Type B pancreatic cell (in vitro differentiated cells): ENCODE measurements around the gene TMEM123. TPM values are rescaled to one million over a fixed set of nuclear protein-coding genes. Genes with fewer than 3 reads are reported as not detected.

Experiments
- DNase-seq: peaks from one replicate; pipeline ENCODE4 v3.0.0; 2021; ENCODE audit warnings: mixed read lengths; ENCODE audit not compliant: unreplicated experiment; ENCODE audit errors: extremely low spot score
- H3K27ac Mint-ChIP-seq: 2 replicates; pipeline ENCODE4 v1.8.0; 2021; ENCODE audit warnings: mild to moderate bottlenecking, mixed read lengths
- H3K27me3 Mint-ChIP-seq: 2 replicates; pipeline ENCODE4 v1.8.0; 2021; ENCODE audit warnings: mixed read lengths
- H3K36me3 Mint-ChIP-seq: 2 replicates; pipeline ENCODE4 v1.8.0; 2021; ENCODE audit warnings: mixed read lengths
- H3K4me1 Mint-ChIP-seq: one replicate; pipeline ENCODE4 v1.8.0; 2021; ENCODE audit warnings: mixed read lengths; ENCODE audit not compliant: unreplicated experiment
- H3K4me3 Mint-ChIP-seq: 2 replicates; pipeline ENCODE4 v1.8.0; 2021; ENCODE audit warnings: mild to moderate bottlenecking, mixed read lengths
- H3K9me3 Mint-ChIP-seq: 2 replicates; pipeline ENCODE4 v1.8.0; 2021; ENCODE audit warnings: mixed read lengths
- total RNA-seq: library from RNA; stranded (reverse); gene quantifications from 2 replicates; pipeline ENCODE4 v1.2.1, GENCODE V29; 2021; ENCODE audit warnings: low replicate concordance
- TF ChIP-seq, protein P1 (sequence below): fragments of 200-600 bp; sonication (generic); conservative IDR thresholded peaks from 2 replicates; pipeline ENCODE4 v1.5.0; 2021; ENCODE audit warnings: antibody characterized with exemption, mild to moderate bottlenecking

The TMEM123 gene
- total RNA-seq, 1 donor from 2014 or later, result 144 TPM

DNA sequence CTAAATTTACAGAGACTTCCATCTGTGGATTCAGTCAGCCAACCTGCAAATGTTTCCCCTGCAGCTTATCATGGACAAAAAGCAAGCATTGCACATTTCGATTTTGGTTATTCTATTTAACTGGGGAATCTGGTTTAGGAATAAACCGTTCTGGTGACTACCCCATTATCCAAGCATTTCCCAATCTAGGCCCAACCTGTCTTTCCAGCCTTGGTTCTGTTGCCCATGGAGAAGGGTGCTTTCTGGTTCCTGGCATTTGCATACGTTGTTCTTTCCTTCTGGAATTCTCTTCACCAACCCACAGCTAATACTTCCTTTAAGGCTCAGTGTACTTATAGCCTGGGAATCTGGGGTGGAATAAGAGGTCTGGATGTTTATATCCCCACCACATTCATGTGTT, 1.4 kb upstream of the TMEM123 start:
- Mint-ChIP-seq H3K4me1 (peaks cover 38% of the 10 kb centered on the region), H3K9me3 (no peaks in the 10 kb centered on the region), H3K27ac (peak overlapping the region; percentile 45), H3K36me3 (no peaks in the 10 kb centered on the region), H3K4me3 (peak overlapping the region; percentile 76), H3K27me3 (peaks cover 3% of the 10 kb centered on the region)
- no peak for DNase-seq
- TF ChIP-seq, protein P1, sequence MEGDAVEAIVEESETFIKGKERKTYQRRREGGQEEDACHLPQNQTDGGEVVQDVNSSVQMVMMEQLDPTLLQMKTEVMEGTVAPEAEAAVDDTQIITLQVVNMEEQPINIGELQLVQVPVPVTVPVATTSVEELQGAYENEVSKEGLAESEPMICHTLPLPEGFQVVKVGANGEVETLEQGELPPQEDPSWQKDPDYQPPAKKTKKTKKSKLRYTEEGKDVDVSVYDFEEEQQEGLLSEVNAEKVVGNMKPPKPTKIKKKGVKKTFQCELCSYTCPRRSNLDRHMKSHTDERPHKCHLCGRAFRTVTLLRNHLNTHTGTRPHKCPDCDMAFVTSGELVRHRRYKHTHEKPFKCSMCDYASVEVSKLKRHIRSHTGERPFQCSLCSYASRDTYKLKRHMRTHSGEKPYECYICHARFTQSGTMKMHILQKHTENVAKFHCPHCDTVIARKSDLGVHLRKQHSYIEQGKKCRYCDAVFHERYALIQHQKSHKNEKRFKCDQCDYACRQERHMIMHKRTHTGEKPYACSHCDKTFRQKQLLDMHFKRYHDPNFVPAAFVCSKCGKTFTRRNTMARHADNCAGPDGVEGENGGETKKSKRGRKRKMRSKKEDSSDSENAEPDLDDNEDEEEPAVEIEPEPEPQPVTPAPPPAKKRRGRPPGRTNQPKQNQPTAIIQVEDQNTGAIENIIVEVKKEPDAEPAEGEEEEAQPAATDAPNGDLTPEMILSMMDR, result no peak

DNA sequence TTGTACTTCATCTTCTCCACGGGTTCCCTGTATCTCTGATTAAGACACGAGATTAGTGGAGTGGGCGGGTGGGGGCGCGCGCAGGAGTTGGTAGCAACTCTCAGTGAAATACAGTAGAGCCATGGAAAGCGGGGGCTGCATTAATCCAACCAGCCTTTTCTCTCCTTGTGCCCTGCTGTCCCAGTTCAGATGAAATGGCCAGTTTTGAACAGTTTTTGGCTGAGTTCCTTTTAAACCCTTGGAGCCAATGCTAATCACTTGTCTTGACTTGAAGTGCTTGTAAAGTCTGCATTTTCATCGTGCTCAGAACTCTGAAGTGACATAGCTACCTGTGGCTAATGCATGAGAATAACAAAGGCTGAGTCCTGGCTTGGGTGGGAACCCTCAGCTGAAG, 734 bp upstream of the TMEM123 start:
- Mint-ChIP-seq H3K4me3 (peak overlapping the region; percentile 99), H3K36me3 (no peaks in the 10 kb centered on the region), H3K4me1 (peaks cover 40% of the 10 kb centered on the region), H3K27me3 (no peaks in the 10 kb centered on the region), H3K9me3 (no peaks in the 10 kb centered on the region), H3K27ac (peak overlapping the region; percentile 96)
- DNase-seq, result no peak
- TF ChIP-seq, protein P1, result no peak

DNA sequence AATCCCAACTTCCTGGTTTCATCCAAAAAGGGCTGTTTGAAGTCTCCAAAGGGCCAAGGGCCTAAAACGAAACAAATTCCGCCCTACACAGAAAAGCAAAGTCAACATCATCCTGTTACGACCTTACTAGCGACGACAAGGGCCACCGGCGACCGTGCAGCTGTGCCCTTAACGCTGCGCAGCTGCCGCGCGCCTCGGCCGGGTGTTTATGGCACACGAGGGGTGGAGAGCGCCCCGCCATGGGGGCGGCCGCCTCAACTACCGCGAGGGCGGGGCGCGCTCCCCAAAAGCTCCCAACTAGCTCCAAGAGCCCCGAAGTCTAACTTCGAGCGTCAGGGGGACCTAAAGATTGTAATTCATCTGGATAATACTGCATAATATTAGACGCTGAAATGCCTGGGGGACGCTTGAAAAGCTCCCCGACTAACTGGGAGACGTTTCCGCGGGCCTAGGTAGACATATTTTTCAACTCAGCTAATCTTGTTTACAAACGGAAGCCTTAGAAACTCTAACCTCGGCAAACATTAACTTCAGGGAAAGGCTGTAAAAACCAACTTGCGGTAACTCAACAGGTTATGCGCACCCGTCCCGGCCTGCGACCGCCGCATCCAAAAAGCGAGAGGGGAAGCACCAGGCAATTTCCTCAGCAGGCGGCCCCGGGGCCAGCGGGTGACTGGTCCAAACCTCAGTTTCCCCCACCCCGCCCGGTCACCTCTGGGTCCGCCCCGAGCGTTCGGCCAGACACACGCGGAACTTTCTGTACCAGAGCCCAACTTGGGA, 694 bp downstream of the TMEM123 start:
- TF ChIP-seq, protein P1, result no peak
- H3K27ac Mint-ChIP-seq, result peak overlapping the region; percentile 94
- H3K4me1 Mint-ChIP-seq, result peaks cover 47% of the 10 kb centered on the region
- H3K36me3 Mint-ChIP-seq, result peaks cover 9% of the 10 kb centered on the region
- no peaks in the 10 kb centered on the region for H3K9me3 Mint-ChIP-seq
- peak; percentile 74 for DNase-seq
- no peaks in the 10 kb centered on the region for H3K27me3 Mint-ChIP-seq
- peak overlapping the region; percentile 99 for H3K4me3 Mint-ChIP-seq

DNA sequence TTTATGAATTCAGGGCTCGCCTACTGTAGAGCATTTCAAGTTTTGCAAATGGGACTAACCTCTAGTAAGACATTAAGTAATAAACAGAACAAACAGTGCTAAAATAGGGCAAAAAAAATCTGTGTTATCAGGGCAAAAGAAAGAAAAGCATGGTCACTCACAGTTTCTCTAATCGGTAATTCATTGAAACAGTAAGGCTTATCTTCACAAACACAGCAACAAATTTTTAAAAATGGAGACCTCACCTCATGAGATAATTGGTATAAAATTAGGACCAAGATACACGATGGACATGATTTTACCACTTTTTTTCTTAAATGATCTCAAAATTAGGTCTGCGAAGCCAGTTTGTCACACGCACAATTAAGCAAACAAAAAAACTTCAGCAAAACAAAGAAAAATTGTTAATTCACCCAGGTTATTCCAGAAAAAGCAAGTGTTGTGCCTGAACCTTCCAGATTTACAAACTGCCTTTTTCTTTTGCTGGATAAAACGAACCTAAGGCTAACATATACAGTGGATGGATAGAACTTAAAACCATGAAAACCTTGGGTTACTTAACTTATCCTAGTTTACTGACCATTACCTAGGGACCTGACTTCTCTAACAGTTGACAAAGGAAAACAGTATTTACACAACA, 1.4 kb downstream of the TMEM123 start:
- Mint-ChIP-seq H3K4me1 (peaks cover 47% of the 10 kb centered on the region), H3K36me3 (peaks cover 11% of the 10 kb centered on the region), H3K9me3 (no peaks in the 10 kb centered on the region), H3K27ac (peak overlapping the region; percentile 94), H3K4me3 (peak overlapping the region; percentile 99), H3K27me3 (no peaks in the 10 kb centered on the region)
- DNase-seq, result no peak
- TF ChIP-seq, protein P1, result no peak

DNA sequence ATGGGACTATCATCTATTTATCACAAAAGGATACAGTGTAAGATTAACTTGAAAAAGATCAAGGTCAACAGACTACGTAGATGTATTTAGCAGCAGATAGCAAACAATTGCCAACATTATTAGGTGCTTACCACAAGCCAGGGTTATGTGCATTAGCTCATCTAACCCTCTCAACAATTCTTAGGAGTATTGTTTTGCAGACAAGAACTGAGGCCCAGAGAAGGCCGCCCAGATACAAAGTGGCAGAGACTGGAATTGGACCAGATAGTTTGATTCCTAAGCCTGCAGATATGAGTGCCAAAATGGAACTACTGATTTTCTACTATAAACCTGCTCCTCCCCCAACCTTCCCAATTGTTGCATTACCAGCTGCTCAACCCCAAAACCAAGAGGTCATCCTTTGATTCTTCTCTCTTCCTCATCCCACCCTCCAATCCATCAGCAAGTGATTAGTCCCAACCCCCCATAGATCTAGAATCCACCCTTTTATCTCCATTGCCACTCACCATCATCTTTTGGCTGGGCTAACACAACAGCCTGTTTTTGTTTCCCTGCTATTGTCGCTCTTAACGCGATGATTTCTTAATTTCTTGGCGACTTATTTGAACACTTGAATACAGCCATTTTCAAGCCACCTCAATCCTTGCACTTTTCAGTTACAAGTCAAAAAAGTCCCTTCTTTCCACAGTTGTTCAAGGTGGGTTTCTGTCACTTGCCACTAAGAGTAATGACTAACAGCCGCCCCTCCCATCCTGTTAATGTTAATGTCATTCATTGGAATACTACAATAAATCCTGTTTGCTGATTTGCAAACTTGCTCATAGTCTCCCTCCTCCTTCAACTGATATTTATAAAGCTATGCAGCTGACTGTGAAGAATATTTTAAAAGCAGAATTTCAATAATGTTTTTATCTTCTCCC, 2.7 kb downstream of the TMEM123 start:
- H3K36me3 Mint-ChIP-seq, result peaks cover 24% of the 10 kb centered on the region
- TF ChIP-seq, protein P1, result no peak
- H3K4me3 Mint-ChIP-seq, result peak overlapping the region; percentile 99
- H3K27ac Mint-ChIP-seq, result peak overlapping the region; percentile 10
- no peak for DNase-seq
- H3K4me1 Mint-ChIP-seq, result peaks cover 40% of the 10 kb centered on the region
- no peaks in the 10 kb centered on the region for H3K27me3 Mint-ChIP-seq
- no peaks in the 10 kb centered on the region for H3K9me3 Mint-ChIP-seq
